Sigmoid colon (tissue), 7 donors: ENCODE measurements around the gene RNF126. TPM values are rescaled to one million over a fixed set of nuclear protein-coding genes. Genes with fewer than 3 reads are reported as not detected.

ENCODE experiments used
- DNase-seq: peaks from one replicate; pipeline ENCODE4 v3.0.0-alpha.2; 2019
- H3K27ac ChIP-seq, 4 donors: fragments of 200-600 bp; sonication (generic); one replicate each; pipeline ENCODE4 v1.5.1; 2016 to 2019; ENCODE audit warnings: mild to moderate bottlenecking in 1 of 4
- H3K27me3 ChIP-seq, 3 donors: fragments of 200-600 bp; sonication (generic); one replicate each; pipeline ENCODE4 v1.5.1; 2019; ENCODE audit warnings: mild to moderate bottlenecking in 1 of 3
- H3K36me3 ChIP-seq, 4 donors: fragments of 200-600 bp; sonication (generic); one replicate each; pipeline ENCODE4 v1.5.1; 2016 to 2019
- H3K4me1 ChIP-seq, 4 donors: fragments of 200-600 bp; sonication (generic); one replicate each; pipeline ENCODE4 v1.5.1; 2017 to 2019
- H3K4me3 ChIP-seq, 4 donors: fragments of 200-600 bp; sonication (generic); one replicate each; pipeline ENCODE4 v1.5.1; 2017 to 2019; ENCODE audit warnings: mild to moderate bottlenecking in 2 of 4, moderate library complexity in 1 of 4
- H3K9me3 ChIP-seq, 4 donors: fragments of 200-600 bp in 3 of 4; sonication (generic) in 3 of 4; one replicate each; pipeline versions ENCODE4 v1.5.1 to v1.6.1; 2013 to 2019
- EP300 ChIP-seq, 4 donors: sonication (generic); formaldehyde crosslinking; IDR thresholded peaks; one replicate each; pipeline ENCODE4 v1.6.1; 2017; ENCODE audit warnings: antibody characterized with exemption in 4 of 4
- POLR2A ChIP-seq, 2 donors: fragments of 450-650 bp; IDR thresholded peaks; one replicate each; pipeline ENCODE4 v1.6.1; 2016; ENCODE audit warnings: antibody characterized with exemption in 2 of 2, mild to moderate bottlenecking in 2 of 2, moderate library complexity in 2 of 2
- POLR2AphosphoS5 ChIP-seq, 4 donors: sonication (generic); formaldehyde crosslinking; IDR thresholded peaks; one replicate each; pipeline ENCODE4 v1.6.1; 2017; ENCODE audit warnings: antibody characterized with exemption in 4 of 4
- WGBS, 2 donors: extraction: QIAGEN DNeasy Blood & Tissue Kit; methylation state at CpG; one replicate each; pipeline ENCODE4 v1.1.7; 2013; 5-methylcytosine and 5-hydroxymethylcytosine counted together
- intact Hi-C: fragments of 100-400 bp; cut with DNase I; formaldehyde crosslinking; loops from one replicate; pipeline ENCODE4 v1.15.1; 2023
- polyA plus RNA-seq, 3 donors: library from polyadenylated mRNA; stranded (reverse); fragments of 200-250 nt; gene quantifications; one replicate each; pipeline ENCODE4 v1.2.3, GENCODE V29; 2013
- total RNA-seq, 4 donors: library from RNA; depleted of rRNA; stranded (reverse); fragments of >200 nt; gene quantifications; one replicate each; pipeline ENCODE4 v1.1.0, GENCODE V29; 2016
- TF ChIP-seq, protein P1 (sequence below), 4 experiments: fragments of 450-650 bp in 3 of 4; fragments of 200-600 bp in 1 of 4; IDR thresholded peaks; one replicate each; pipeline ENCODE4 v1.5.1; 2016 to 2019; ENCODE audit warnings: antibody characterized with exemption in 4 of 4, mild to moderate bottlenecking in 3 of 4, moderate library complexity in 2 of 4
- donor health status: healthy with polysubstance abuse.
- donor health status: Bipolar disorder and iron deficiency.
- donor health status: healthy.

The RNF126 gene
- total and polyA plus RNA-seq, 7 donors, result 33.5 to 58.8 (median 55.3) TPM

DNA sequence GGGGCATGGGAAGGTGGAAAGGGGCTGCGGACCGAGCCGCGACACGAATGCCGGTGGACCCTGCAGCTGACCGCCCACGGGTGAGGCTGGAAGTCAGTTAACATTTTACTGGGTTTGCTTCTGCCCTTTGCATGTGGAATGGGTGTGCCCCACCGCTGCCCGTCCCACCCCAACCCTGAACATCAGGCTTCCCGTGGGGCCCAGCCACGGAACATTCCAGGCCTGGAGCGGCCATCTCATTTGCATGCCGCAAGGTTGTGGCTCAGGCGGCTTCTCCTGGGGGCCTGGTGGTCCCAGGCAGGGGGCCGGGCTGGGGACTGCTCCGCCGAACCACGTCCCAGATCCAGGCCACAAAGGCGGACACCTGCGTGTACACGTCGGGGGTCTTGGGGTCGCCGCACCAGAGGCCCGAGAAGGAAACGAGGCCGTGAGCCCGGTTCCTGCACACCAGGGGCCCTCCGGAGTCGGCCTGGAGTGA lies 22.5 kb upstream of the RNF126 start:
- no peak overlapping the region for H3K4me3 ChIP-seq
- no peak for TF ChIP-seq EP300 (IDR thresholded peaks at IDR 0.05)
- TF ChIP-seq POLR2AphosphoS5 (IDR thresholded peaks at IDR 0.05), result peak in 1 of 4 donors; percentile 1
- H3K4me1 ChIP-seq, result peaks cover 0 to 8% (median 3%) of the 10 kb centered on the region in 4 donors
- H3K9me3 ChIP-seq, result no peaks in the 10 kb centered on the region
- H3K27me3 ChIP-seq, result no peaks in the 10 kb centered on the region
- H3K27ac ChIP-seq, result no peak overlapping the region
- 76 to 82% methylated on average over 31 of the region's 31 CpGs for WGBS, 2 donors
- DNase-seq, result no peak
- intact Hi-C loops, result no loop called here
- peaks cover 0 to 7% (median 0%) of the 10 kb centered on the region in 4 donors for H3K36me3 ChIP-seq

DNA sequence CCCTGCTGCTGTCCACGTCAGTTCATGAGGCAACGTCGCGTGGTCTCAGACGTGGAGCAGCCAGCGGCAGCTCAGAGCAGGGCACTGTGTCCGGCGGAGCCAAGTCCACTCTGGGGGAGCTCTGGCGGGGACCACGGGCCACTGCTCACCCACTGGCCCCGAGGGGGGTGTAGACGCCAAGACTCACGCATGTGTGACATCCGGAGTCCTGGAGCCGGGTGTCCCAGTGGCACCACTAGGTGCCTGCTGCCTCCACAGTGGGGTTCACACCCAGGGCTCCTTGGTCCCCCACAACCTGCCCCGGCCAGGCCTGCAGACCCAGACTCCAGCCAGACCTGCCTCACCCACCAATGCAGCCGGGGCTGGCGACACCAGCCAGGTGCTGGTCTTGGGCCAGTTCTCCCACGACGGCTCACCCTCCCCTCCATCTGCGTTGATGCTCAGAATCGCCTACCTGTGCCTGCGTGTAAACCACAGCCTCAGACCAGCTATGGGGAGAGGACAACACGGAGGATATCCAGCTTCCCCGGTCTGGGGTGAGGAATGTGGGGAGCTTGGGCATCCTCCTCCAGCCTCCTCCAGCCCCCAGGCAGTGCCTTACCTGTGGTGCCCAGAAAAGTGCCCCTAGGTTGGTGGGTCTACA lies 19.8 kb upstream of the RNF126 start:
- Histone ChIP-seq H3K4me3 (no peak overlapping the region), H3K9me3 (no peaks in the 10 kb centered on the region), H3K36me3 (peaks cover 0 to 7% (median 0%) of the 10 kb centered on the region in 4 donors), H3K27me3 (no peaks in the 10 kb centered on the region), H3K4me1 (peaks cover 0 to 29% (median 22%) of the 10 kb centered on the region in 4 donors), H3K27ac (no peak overlapping the region)
- TF ChIP-seq POLR2AphosphoS5 (IDR thresholded peaks at IDR 0.05) (no peak), EP300 (IDR thresholded peaks at IDR 0.05) (no peak), POLR2A (IDR thresholded peaks at IDR 0.05) (no peak)
- TF ChIP-seq, protein P1, sequence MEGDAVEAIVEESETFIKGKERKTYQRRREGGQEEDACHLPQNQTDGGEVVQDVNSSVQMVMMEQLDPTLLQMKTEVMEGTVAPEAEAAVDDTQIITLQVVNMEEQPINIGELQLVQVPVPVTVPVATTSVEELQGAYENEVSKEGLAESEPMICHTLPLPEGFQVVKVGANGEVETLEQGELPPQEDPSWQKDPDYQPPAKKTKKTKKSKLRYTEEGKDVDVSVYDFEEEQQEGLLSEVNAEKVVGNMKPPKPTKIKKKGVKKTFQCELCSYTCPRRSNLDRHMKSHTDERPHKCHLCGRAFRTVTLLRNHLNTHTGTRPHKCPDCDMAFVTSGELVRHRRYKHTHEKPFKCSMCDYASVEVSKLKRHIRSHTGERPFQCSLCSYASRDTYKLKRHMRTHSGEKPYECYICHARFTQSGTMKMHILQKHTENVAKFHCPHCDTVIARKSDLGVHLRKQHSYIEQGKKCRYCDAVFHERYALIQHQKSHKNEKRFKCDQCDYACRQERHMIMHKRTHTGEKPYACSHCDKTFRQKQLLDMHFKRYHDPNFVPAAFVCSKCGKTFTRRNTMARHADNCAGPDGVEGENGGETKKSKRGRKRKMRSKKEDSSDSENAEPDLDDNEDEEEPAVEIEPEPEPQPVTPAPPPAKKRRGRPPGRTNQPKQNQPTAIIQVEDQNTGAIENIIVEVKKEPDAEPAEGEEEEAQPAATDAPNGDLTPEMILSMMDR (IDR thresholded peaks at IDR 0.05), result no peak
- no peak for DNase-seq
- whole genome bisulfite sequencing, 2 donors, result 56 to 84% methylated on average over 25 of the region's 25 CpGs
- intact Hi-C loops, result no loop called here

DNA sequence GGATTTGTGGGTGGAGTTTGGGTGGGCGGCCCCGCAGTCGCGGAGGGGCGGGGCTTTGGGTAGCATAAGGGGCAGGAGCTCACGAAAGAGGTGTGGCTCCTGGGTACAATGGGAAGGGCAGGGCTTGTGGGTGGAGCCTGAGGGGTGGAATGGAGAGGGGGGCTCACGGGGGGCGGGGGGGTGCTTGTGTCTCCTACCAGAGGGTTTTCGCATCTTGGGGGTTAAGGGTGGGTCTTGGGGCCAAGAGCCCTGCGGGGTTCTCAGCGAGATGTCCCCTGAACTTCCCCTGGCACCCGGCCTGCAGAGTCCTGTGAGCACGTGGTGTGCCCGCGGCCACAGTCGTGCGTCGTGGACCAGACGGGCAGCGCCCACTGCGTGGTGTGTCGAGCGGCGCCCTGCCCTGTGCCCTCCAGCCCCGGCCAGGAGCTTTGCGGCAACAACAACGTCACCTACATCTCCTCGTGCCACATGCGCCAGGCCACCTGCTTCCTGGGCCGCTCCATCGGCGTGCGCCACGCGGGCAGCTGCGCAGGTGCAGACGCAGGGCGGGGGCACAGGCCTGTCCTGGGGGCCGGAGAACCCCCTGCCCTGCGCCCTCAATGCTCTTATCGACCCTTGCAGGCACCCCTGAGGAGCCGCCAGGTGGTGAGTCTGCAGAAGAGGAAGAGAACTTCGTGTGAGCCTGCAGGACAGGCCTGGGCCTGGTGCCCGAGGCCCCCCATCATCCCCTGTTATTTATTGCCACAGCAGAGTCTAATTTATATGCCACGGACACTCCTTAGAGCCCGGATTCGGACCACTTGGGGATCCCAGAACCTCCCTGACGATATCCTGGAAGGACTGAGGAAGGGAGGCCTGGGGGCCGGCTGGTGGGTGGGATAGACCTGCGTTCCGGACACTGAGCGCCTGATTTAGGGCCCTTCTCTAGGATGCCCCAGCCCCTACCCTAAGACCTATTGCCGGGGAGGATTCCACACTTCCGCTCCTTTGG lies 18.3 kb upstream of the RNF126 start:
- WGBS, 2 donors, result 52 to 62% methylated on average over 54 of the region's 54 CpGs
- peak in 1 of 4 donors; percentile 15 for TF ChIP-seq POLR2AphosphoS5 (IDR thresholded peaks at IDR 0.05)
- TF ChIP-seq EP300 (IDR thresholded peaks at IDR 0.05), result no peak
- TF ChIP-seq, protein P1 (IDR thresholded peaks at IDR 0.05), result no peak
- no peak for TF ChIP-seq POLR2A (IDR thresholded peaks at IDR 0.05)
- DNase-seq, result peak; percentile 88
- intact Hi-C loops, result loop anchor here (2.0 kb wide), 2 partner anchors 17 to 27 kb away; partner anchors contain the start of gene PALM
- Histone ChIP-seq H3K4me3 (peak overlapping the region in 3 of 4 donors; percentile 84 to 96 (median 85)), H3K36me3 (peaks cover 0 to 7% (median 0%) of the 10 kb centered on the region in 4 donors), H3K27ac (peak overlapping the region; percentile 97 to 100 (median 98)), H3K9me3 (no peaks in the 10 kb centered on the region), H3K27me3 (no peaks in the 10 kb centered on the region), H3K4me1 (peaks cover 0 to 41% (median 35%) of the 10 kb centered on the region in 4 donors)

DNA sequence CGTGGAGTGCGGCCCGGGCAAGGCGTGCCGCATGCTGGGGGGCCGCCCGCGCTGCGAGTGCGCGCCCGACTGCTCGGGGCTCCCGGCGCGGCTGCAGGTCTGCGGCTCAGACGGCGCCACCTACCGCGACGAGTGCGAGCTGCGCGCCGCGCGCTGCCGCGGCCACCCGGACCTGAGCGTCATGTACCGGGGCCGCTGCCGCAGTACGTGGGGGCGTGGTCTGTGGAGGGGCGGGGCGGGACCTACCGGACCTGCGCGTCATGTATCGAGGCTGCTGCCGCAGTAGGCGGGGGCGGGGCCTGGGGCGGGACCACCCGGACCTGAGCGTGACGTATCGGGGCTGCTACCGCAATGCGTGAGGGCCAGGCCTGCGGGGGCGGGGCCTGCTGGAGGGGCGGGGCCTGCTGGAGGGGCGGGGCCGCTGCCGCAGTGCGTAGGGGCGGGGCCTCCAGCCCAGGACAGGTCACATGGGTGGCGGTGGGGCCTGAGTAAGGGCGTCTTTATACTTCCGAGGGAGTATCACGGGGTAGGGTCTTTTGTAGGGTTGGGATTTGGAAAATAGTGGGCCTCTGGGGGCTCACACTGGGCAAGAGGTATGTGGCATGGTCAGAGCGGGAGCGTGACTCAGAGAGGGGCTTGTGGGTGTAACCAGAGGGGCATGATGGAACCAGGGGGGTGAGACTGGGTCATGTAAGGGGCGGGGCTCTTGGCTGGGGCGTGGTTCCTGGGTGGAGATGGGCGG lies 17.4 kb upstream of the RNF126 start:
- intact Hi-C loops, result loop anchor here (2.0 kb wide), 2 partner anchors 16 to 28 kb away; partner anchors contain the start of gene PALM
- WGBS, 2 donors, result 1% methylated on average over 70 of the region's 70 CpGs
- peak; percentile 100 for DNase-seq
- TF ChIP-seq, protein P1 (IDR thresholded peaks at IDR 0.05), result peak in 1 of 4 experiments; percentile 43
- TF ChIP-seq EP300 (IDR thresholded peaks at IDR 0.05) (peak in 1 of 4 donors; percentile 62), POLR2AphosphoS5 (IDR thresholded peaks at IDR 0.05) (peak; percentile 78 to 92 (median 80)), POLR2A (IDR thresholded peaks at IDR 0.05) (no peak)
- peak overlapping the region; percentile 67 to 96 (median 84) for H3K4me3 ChIP-seq
- no peaks in the 10 kb centered on the region for H3K9me3 ChIP-seq
- peaks cover 0 to 7% (median 0%) of the 10 kb centered on the region in 4 donors for H3K36me3 ChIP-seq
- peaks cover 0 to 47% (median 41%) of the 10 kb centered on the region in 4 donors for H3K4me1 ChIP-seq
- no peaks in the 10 kb centered on the region for H3K27me3 ChIP-seq
- H3K27ac ChIP-seq, result peak overlapping the region; percentile 97 to 100 (median 98)
